HG03575 (cell line): ENCODE measurements around the gene ZSCAN31.
A peak's percentile ranks its signal among the peaks of the same experiment; 100 is the strongest.
"Not testable (repeated sequence)": the region's sequence is repeated elsewhere in the genome, so short reads cannot be mapped to it uniquely, and the experiment has no call there.

ENCODE experiments used
- ATAC-seq: cut with Tn5 transposase; IDR thresholded peaks from one replicate; pipeline ENCODE4 v1.9.1; 2021; ENCODE audit not compliant: unreplicated experiment, insufficient number of reproducible peaks, low FRiP score; ENCODE audit errors: extremely low read depth

ZSCAN31 gene

GRCh38 chr6:28335564-28336283, at the start of gene ZSCAN31:
Gene ZSCAN31, minus strand, starts transcription at chr6:28336148. Its CDS starts 6,465 bp downstream, at chr6:28329683.
- peak; percentile 55 for ATAC-seq

GRCh38 chr6:28384143-28384533, 48.2 kb upstream of the ZSCAN31 start:
- ATAC-seq = no peak

GRCh38 chr6:28383235-28384142, 47.5 kb upstream of the ZSCAN31 start:
- ATAC-seq = peak; percentile 68

GRCh38 chr6:28380381-28380780, 44.4 kb upstream of the ZSCAN31 start:
- ATAC-seq = no peak

GRCh38 chr6:28378644-28379043, 42.7 kb upstream of the ZSCAN31 start:
- ATAC-seq = no peak

- ATAC-seq = no peak
Observed at GRCh38 chr6:28377879-28378278, 41.9 kb upstream of the ZSCAN31 start.

- ATAC-seq = no peak
Observed at GRCh38 chr6:28373925-28374324, 38.0 kb upstream of the ZSCAN31 start.

- no peak for ATAC-seq
Observed at GRCh38 chr6:28371706-28372451, 35.9 kb upstream of the ZSCAN31 start.

GRCh38 chr6:28371280-28371679, 35.3 kb upstream of the ZSCAN31 start:
- ATAC-seq = no peak

GRCh38 chr6:28370440-28370839, 34.5 kb upstream of the ZSCAN31 start:
- ATAC-seq = no peak

GRCh38 chr6:28369463-28369862, 33.5 kb upstream of the ZSCAN31 start:
- no peak for ATAC-seq

GRCh38 chr6:28368522-28368921, 32.6 kb upstream of the ZSCAN31 start:
- ATAC-seq = no peak

GRCh38 chr6:28365590-28365989, 29.6 kb upstream of the ZSCAN31 start:
- not testable (repeated sequence) for ATAC-seq

GRCh38 chr6:28360961-28361360, 25.0 kb upstream of the ZSCAN31 start:
- ATAC-seq = no peak

GRCh38 chr6:28359562-28359961, 23.6 kb upstream of the ZSCAN31 start:
- not testable (repeated sequence) for ATAC-seq

GRCh38 chr6:28357036-28357435, 21.1 kb upstream of the ZSCAN31 start:
- ATAC-seq = no peak

GRCh38 chr6:28356666-28357020, 20.7 kb upstream of the ZSCAN31 start:
- ATAC-seq = no peak

- no peak for ATAC-seq
Observed at GRCh38 chr6:28355743-28356665, 20.1 kb upstream of the ZSCAN31 start.
